Fibroblast of gingiva (primary cell): Measurements from ENCODE around the gene C1orf216.
A peak's percentile ranks its signal among the peaks of the same experiment; 100 is the strongest.
"Not testable (repeated sequence)": the region's sequence is repeated elsewhere in the genome, so short reads cannot be mapped to it uniquely, and the experiment has no call there.

Experiments
- DNase-seq: peaks from one replicate; pipeline ENCODE4 v3.0.0-alpha.2; 2011; ENCODE audit warnings: low read depth

The C1orf216 gene

DNA sequence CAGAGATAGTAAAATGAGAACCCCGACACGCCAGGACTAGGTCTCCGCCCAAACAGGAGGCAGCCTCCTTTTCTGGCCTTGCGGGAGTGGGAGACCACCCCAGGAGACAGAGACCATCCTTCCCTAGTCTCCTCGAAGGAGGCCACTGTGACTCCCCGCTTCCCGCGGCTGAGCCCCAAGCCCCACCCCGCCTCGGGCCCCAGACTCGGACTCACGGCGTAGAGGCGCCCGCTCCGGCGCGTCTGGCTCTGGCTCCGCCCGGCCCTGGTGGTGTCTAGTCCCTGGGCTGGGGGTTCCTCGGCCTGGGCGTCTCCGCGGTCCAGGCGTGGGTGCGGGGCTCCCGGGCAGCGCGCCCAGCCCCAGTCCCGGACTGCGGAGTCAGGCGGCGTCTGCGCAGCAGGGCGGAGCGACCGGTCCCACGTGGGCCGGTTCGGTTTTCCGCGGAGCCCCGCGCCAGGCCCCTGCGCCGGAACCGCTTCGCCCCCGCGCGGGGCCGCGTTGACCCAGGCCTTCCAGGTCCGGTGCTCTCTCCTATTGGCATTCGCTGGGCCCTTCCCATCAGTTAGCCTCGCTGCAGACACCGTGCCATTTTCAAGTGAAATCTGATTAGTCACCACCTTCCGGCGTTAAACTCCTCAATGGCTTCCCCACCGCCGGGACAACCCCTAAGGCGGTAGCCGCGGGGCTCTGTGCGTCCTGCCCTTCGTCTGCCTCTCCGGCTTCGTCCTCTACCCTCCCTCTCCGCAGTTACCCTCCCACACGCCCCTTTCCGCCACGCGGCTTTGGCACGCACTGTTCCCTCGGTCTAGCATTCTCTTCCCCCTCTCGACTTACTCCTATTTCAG lies at the start of gene C1orf216:
TSS of gene C1orf216 (minus strand) at position 393 of the 845 bp plus-strand sequence. CDS start 2,563 bp downstream, outside the sequence.
- peak; percentile 74 for DNase-seq

GRCh38 chr1:35764283-35764682 lies 45.6 kb upstream of the C1orf216 start:
- DNase-seq = no peak

DNA sequence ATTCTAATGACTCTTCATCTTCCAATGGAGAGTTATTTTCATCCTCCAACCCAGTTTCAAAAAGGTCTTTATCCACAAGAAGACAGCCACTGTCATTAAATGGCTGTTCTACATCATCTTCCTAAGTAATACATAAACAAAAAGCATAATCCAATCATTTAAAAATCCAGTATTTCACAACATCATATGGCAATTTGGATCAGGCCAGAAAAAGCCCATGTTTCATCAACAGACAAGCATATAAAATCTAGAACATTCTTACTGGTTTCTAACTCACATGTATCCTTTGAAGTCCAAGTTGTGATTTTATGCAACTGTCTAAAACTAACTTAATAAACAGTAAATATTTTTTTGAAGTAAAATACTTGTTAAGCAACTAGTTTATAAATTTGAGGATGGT lies 44.5 kb upstream of the C1orf216 start:
- DNase-seq = peak; percentile 54

DNA sequence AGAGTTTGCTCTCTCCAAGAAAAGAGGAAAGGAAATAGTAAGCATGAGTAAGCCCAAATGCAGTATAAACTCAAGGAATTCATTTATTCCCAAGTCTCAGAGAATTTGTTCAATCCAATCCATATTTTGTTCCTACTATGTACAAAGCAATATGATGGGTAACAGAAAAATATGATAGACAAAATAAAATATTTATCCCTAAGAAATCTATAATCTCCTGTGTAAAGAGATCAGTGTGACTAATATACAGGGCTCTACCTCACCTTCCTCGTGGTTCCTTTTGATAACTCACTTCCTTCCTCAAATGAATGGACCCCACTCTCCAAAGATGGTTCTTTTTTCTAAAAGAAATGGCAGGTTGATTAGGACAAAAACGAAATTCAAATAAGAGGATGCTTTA lies 43.5 kb upstream of the C1orf216 start:
- DNase-seq = no peak

DNA sequence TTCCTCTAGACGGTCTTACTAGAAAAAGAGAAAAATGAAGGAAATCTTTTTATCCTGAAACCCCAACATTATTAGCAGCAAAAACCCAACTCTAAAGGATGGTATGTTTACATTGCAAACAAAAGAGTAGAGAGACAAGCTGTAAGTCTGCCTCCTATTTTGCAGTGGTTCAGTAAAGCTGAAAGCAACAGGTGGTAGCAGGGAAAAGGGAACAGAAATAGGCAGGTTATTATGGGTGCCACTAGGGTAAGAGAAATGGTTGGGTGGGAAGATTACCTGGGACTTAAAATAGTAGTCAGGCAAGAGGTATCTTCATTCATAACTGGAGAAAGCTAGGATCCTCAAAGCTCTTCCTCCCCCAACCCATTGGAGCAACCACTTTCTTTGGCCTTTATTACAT lies 37.4 kb upstream of the C1orf216 start:
- DNase-seq = no peak

- DNase-seq = no peak
Measured at GRCh38 chr1:35753626-35754260, 35.1 kb upstream of the C1orf216 start.

DNA sequence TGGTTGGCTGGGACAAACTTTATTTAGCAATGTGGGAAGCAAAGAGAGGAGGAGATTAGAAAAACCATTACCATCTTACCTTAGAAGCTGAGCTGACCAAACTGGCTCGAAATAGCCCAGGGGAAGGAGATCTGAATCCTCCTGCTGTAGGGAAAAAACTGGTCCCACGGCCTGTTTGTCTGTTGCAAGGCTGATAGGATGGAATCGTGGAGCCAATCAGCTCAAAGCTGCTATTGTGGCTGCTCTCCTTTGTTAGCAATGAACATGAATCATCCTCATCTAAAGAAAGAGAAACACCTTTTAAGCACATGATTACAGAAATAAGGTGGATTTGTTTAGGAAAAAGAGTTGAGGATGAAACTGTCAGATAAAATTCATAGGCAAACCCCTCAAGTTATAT lies 29.6 kb upstream of the C1orf216 start:
- no peak for DNase-seq

DNA sequence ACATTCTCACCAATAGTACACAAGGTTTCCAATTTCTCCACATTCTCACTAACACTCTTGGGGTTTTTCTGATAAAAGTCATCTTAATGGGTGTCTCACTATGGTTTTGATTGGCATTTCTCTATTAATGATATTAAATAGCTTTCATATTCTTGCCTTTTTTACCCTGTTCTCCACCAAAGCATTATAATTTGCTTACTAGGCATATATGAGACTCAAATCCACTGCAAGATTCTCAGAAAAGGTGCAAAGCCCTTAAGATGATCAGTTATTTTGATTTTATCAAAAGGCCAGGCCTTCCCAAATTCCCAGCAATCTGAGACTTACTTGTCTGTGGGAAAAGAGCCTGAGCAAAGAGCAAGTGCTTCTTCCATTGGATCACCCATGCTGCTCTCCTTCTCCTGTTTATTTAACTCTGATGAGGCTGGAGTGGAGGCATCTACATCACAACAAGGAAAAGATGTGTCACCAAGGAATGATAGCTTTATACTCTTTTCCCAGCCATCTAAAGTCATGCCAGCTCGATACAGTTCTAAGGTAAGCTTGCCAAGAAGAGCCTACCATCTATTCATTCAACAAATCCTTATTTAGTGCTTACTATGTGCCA lies 26.5 kb upstream of the C1orf216 start:
- no peak for DNase-seq

GRCh38 chr1:35737120-35737519 lies 18.4 kb upstream of the C1orf216 start:
- no peak for DNase-seq

DNA sequence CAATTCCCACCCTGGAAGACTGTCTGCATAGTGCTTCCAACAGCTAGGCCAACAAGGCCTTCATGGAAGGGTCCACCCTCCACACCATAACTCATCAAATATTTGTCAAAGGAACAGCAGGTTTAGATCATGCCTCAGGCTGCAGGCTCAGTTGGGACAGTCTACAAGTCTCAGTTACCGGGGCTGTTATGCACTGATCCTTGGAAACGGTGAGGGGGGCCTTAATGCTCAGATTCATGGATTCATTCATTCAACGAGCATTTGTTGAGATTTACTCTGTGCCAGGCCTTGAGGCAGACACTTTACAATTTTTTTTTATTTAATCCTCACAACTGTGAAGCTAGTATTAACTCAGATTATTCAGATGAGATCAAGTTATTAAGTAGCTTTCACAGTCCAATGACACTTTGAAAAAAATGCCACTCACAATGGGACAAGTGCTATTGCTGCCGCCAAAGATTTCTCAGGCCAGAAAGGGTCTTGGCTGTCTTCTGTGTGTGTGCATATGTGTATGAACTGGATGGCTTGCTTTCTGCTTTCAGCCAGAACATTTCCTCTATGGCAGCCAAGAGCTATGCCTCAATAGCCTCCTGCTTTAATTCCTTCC lies 8.9 kb upstream of the C1orf216 start:
- DNase-seq = no peak

GRCh38 chr1:35726450-35727433 lies 8.1 kb upstream of the C1orf216 start:
- DNase-seq = peak; percentile 41

DNA sequence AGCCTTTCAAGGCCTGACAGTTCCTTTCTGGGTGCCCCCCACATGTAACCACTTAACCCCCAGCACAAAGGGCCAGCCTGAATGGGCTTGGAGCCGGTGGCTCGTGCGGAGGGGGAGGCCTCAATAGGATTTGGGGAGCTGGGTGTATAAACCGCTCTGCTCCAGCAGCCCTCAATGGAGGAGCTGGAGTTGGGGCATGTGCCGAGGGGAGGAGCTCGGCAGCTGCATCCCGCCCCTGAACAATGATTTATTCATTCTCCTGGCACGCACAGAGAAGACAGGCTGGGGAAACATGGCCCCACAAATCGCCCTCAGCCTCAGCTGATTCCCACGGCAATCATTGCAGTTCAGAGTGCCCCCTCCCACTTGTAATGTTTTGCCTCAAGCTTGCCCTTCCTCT lies 6.9 kb upstream of the C1orf216 start:
- DNase-seq = no peak

DNA sequence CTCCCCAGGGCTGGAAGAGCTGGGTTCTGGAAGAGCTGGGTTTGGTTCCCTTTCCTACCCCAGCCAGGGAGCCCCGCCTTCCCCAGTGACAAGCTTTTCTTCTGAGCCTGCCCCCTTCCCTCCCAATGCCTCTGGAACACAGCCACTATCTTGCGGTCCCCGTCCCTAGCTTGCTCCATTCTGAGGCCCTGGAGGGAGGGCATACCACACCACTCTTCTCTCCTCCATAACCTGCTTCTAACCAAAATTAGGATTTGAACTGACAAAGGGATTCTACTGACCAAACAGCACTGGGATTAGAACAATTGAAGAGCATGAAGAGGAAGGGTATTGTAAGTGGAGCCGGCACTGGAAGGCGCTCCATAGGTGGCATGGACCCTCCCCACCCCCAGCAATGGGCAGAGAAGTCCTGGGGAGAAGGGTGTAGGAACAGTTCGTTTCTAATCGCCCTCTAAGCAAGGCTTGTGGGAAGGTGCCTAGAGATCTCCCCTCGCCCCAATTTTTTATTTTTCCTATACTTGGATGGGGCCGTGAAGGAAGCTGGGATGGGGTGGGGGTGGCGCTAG lies 690 bp downstream of the C1orf216 start:
- peak; percentile 79 for DNase-seq

GRCh38 chr1:35715568-35716002 lies 3.1 kb downstream of the C1orf216 start:
- peak; percentile 48 for DNase-seq

- DNase-seq = no peak
Measured at GRCh38 chr1:35714921-35715567, 3.6 kb downstream of the C1orf216 start.

DNA sequence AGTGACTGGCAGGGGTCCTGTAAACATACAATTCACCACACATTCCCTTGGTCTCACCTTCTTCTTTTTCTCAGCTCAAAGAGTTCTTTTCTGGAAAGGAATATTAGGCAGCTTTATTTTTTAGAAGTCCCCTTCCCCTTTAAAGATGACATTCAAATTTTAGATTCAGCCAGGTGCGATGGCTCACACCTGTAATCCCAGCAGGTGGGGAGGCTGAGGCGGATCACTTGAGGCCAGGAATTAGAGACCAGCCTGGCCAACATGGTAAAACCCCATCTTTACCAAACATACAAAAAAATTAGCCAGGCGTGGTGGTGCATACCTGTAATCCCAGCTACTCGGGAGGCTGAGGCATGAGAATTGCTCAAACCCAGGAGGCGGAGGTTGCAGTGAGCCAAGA lies 7.6 kb downstream of the C1orf216 start:
- not testable (repeated sequence) for DNase-seq

GRCh38 chr1:35708952-35709351 lies 9.7 kb downstream of the C1orf216 start:
- DNase-seq = no peak

- DNase-seq = no peak
Measured at GRCh38 chr1:35708441-35708921, 10.2 kb downstream of the C1orf216 start.

DNA sequence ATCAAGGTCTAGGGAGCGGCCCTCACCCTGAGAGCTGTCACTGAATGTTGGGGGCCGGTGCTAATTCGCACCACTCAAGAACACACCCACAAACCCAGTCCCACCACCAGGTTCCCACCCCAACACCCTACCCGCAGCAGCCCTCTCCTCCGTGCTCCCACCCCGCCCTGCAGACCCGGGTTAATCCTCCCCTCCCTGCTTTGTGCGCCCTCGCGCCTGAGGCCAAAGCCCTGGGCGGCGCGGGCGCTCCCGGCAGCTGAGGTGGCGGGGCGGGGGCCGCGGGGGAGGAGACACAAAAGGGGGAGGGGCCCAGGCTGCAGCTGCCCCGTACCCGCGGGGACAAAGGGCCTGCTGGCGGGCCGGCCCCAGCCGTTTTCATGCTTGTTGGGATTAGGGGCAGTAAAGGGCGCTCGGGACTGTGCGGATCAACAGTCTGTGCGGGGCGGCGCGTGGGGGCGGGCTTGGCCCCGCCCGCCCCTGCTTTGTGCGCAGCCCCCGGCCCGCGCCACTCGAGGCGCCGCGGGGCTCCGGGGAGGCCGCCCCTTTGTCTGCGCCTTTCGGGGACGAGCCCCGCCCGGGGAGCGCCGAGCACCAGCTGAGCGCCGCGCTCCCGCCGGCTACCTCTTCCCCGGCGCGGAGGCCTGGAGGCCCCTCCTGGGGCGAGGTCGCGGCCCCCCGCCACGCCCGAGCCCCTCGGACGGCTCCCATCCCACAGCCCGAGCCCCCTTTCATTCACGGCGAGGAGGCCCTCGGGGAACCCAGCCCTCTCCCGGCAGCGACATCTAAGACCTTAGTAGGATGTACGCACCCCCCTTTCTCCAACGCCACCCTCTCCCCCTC lies 10.9 kb downstream of the C1orf216 start:
- DNase-seq = no peak
